ENCODE measurements around the gene EXOC4. TPM values are rescaled to one million over a fixed set of nuclear protein-coding genes. Genes with fewer than 3 reads are reported as not detected.

The EXOC4 gene
- total RNA-seq, 4 donors from 2014 or later, result 59.2 to 88.7 (median 71.6) TPM

GRCh38 chr7:133780912-133781311 is 528.0 kb downstream of the EXOC4 start:
- ATAC-seq (ENCODE audit: low FRiP score) (no peak), DNase-seq (ENCODE audit: low spot score) (no peak)
- no peak for TF ChIP-seq CTCF (IDR thresholded peaks at IDR 0.05)

GRCh38 chr7:133781486-133782090 is 528.7 kb downstream of the EXOC4 start:
- DNase-seq (ENCODE audit: low spot score) (no peak), ATAC-seq (ENCODE audit: low FRiP score) (no peak)
- TF ChIP-seq CTCF (IDR thresholded peaks at IDR 0.05), result no peak

GRCh38 chr7:133782470-133782869 is 529.6 kb downstream of the EXOC4 start:
- no peak for DNase-seq (ENCODE audit: low spot score)
- no peak for TF ChIP-seq CTCF (IDR thresholded peaks at IDR 0.05)
- ATAC-seq (ENCODE audit: low FRiP score), result no peak

- ATAC-seq (ENCODE audit: low FRiP score) (no peak), DNase-seq (ENCODE audit: low spot score) (no peak)
- no peak for TF ChIP-seq CTCF (IDR thresholded peaks at IDR 0.05)
These were observed 530.4 kb downstream of the EXOC4 start for GRCh38 chr7:133783276-133783675.

- DNase-seq (ENCODE audit: low spot score) (no peak), ATAC-seq (ENCODE audit: low FRiP score) (no peak)
- TF ChIP-seq CTCF (IDR thresholded peaks at IDR 0.05), result no peak
These were observed 531.7 kb downstream of the EXOC4 start for GRCh38 chr7:133784486-133785001.

GRCh38 chr7:133786401-133786937 is 533.6 kb downstream of the EXOC4 start:
- no peak for TF ChIP-seq CTCF (IDR thresholded peaks at IDR 0.05)
- ATAC-seq (ENCODE audit: low FRiP score), result no peak
- DNase-seq (ENCODE audit: low spot score), result no peak

GRCh38 chr7:133789974-133790373 is 537.1 kb downstream of the EXOC4 start:
- DNase-seq (ENCODE audit: low spot score) (no peak), ATAC-seq (ENCODE audit: low FRiP score) (no peak)
- no peak for TF ChIP-seq CTCF (IDR thresholded peaks at IDR 0.05)

All from omental fat pad (tissue), 4 donors.